ENCODE measurements around the gene TRPM6.
A peak's percentile ranks its signal among the peaks of the same experiment; 100 is the strongest.
"Not testable (repeated sequence)": the region's sequence is repeated elsewhere in the genome, so short reads cannot be mapped to it uniquely, and the experiment has no call there.

The TRPM6 gene

DNA sequence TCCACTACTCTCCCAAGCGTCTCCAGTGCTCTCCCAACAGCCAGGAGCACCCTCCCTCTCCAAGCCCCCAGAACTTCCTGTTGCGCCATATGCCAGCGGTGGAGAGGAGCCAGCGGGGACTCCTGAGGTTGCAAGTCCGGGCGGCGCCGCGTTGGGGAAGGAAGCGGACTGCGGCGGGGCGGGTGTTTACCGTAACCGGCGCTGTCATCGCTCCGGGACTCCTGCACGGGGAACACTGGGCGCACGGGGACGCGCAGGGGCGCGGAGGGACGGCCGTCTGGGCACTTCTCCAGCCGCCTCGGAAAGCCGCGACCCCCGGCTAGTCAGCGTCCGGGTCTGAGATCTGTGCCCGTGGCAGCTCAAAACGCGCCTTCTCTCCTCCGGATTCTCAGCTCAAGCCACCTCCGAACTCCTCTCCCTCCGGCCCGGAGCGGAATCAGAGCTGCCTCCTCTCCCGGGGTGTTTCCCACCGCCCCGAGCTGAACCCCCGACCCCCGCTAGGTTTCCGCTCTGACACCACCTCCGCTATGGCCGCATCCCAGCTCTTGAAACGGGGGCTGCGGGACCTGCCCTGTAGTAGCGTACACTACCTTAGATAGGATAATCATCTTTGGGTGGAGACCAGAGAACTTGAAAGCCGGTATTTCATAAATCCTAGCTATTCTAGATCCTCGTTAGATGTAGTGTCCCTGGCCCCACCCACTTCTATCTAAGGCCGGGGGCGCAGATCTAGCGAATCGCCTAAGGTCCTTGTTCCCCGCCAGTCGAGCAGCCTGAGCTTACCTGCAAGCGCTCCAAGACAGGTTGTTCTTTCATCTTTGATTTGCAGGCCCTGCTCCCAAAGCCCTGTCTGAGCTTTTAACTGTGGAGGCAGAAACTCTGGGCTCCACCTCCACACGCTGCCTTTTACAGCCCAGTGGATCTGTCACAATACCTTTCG is at the start of gene TRPM6:
TRPM6 (minus strand) TSS at position 881 of the 940 bp plus-strand sequence; CDS start at position 816, 65 bp downstream.
- DNase-seq = peak; percentile 30

DNA sequence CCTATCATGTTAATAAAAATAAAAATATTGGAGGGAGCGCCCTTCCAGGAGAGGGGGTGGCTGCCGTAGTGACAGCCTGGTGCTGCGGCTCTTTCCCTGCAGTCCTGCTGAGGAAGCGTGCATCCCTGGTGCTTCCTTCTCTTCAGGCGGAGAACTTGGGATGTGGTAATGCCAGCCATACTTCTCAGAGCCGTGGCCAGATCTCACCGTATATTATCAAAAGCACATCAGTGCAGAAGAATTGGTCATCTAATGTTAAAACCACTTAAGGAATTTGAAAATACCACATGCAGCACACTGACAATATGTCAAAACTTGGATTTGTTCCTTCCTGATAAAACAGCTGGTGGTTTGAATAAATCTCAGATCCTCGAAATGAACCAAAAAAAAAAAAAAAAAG is 47.3 kb upstream of the TRPM6 start:
- DNase-seq = no peak

DNA sequence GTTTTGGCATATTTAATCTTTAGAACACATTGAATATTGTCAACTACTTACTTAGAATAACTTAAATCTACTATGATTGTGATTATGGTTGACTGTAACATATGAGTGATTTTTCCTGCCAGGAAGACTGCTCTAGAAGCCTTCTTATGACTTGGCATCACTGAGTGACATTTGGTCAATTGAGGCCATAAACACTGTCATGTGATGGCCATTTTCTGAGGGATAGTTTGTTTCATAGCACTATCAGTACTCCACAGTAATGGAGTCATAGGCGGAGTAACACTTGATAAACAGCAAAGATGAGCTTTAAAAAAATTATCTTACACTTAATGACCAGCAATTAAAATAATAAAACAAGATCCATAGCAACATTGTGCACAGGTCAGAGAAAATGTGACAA is 34.0 kb upstream of the TRPM6 start:
- no peak for DNase-seq

- no peak for DNase-seq
Measured at GRCh38 chr9:74920944-74921626, 33.4 kb upstream of the TRPM6 start.

GRCh38 chr9:74910036-74910435 is 22.3 kb upstream of the TRPM6 start:
- DNase-seq = no peak

DNA sequence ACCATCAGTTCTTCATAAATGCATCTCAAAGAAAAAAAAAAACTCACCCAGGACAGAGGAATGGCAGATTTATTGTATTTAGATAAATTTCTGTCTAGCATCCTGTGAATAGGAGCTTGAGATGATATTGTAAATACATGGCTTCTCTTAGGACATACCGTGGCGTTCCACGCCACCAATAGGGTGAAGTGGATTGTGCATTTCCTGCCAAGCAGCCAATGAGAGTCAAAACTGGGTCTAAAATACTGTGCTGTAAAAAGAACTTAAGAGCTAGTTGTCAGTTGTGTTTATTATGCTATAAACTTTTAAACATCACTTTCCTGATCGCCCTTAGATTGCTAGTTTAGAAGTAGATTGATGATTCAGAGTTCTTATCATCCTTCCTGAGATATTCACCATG is 20.9 kb upstream of the TRPM6 start:
- no peak for DNase-seq

- DNase-seq = no peak
Measured at GRCh38 chr9:74907085-74907484, 19.4 kb upstream of the TRPM6 start.

GRCh38 chr9:74901001-74901400 is 13.3 kb upstream of the TRPM6 start:
- DNase-seq = no peak

DNA sequence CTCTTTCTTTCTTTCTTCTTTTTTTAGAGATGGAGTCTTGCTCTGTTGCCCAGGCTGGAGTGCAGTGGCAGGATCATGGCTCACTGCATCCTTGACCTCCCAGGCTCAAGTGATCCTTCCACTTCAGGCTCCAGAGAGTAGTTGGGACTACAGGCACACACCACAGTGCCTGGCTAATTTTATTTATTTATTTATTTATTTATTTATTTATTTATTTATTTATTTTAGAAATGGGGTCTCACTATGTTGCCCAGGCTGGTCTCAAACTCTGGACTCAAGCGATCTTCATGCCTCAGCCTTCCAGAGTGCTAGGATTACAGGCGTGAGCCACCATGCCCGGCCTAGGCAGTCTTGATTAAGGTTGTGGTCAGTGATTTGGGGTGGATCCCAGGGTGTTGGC is 728 bp upstream of the TRPM6 start:
- DNase-seq = not testable (repeated sequence)

GRCh38 chr9:74887981-74888370 is 255 bp upstream of the TRPM6 start:
- no peak for DNase-seq

- DNase-seq = no peak
Measured at GRCh38 chr9:74876382-74876949, 11.3 kb downstream of the TRPM6 start.

DNA sequence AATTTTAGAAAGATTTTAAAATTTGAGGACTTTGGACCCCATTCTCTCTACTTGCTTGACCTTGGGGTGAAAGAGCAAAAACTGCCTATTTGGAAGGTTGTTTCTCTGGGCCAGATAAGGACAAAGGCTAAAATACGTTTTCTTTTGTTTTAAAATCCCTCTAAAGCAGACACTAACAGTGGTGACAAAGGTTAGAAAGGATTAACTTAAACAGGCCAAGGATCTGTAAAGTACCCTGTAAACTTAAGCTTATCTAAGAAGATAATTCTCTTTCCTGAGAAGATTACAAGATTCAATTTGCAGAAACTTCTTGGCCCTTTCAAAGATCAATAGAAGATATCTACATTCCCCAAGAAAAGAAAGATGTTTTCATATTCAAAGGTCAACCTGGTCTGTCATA is 12.1 kb downstream of the TRPM6 start:
- DNase-seq = no peak

- DNase-seq = no peak
Measured at GRCh38 chr9:74874220-74874619, 13.5 kb downstream of the TRPM6 start.

DNA sequence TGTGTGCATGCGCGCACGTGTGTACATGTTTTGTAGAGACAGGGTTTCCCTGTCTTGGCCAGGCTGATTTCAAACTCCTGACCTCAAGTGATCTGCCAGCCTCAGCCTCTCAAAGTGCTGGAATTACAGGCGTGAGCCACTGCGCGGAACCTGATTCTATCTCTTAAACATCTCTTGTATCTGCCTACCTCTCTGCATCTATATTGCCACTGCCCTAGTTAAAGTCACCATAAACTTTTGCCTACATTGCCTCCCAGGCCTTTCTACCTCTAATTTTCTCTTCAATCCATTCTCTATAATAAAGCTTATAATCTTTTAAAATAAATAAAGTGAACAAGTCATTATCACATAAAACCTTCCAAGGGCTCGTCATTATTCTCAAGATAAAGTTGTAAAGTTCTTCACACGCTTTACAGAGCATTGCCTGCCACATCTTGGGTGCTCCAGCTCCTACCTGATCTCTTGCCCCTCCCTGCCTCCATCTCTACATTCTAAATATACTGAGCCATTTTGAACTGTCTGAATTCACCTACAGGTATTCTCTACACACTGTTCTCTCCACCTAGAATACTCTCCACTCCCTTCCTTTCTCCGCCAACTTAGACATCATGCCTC is 15.0 kb downstream of the TRPM6 start:
- no peak for DNase-seq

- DNase-seq = no peak
Measured at GRCh38 chr9:74867483-74867882, 20.2 kb downstream of the TRPM6 start.

DNA sequence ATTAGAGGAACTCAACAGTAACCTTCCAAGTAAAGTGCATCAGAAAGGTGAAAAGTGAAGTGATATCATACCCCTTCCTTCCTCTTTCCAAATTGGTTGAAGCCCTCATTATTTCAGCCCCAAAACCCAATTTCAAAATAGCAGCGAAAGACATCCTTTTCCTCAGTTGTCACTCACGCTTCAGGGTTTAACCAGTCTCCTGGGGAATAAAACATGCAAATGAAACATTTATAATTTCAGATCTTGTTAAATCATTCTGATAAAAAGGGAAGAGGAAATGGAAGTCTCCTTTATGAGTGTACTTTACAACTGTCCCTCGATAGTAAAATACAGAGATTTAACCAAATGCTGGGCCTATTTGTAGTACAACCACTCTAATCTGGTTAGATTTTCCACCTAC is 22.5 kb downstream of the TRPM6 start:
- no peak for DNase-seq

- DNase-seq = no peak
Measured at GRCh38 chr9:74861773-74862474, 25.8 kb downstream of the TRPM6 start.

- no peak for DNase-seq
Measured at GRCh38 chr9:74861071-74861470, 26.6 kb downstream of the TRPM6 start.

DNA sequence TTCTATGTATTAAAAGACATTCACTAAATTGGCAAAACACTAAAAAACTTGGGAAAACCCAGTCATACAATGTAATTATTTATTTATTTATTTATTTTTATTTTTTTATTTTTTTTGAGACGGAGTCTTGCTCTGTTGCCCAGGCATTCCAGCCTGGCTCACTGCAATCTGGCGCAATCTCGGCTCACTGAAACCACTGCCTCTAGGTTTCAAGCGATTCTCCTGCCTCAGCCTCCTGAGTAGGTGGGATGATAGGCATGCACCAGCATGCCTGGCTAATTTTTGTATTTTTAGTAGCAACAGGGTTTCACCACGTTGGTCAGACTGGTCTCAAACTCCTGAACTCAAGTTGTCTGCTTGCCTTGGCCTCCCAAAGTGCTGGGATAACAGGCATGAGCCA is 27.5 kb downstream of the TRPM6 start:
- not testable (repeated sequence) for DNase-seq

DNA sequence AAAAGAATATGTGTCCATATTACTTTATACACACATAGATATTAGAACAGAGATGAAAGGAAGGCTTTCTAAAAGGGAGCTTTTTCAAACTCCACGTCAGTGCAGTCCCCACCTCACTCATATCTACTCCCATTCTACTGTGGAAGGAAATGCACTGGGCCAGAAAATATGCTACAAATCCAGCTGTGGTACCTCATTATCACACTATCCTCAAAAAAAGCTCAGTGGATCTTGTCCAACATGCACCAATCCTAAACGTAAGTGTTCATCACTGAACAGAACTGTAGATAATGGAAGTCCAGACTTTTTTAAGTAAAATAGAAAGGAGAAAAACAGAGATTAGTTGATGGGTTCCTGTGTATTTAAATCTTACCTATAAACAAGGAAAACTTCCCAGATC is 27.9 kb downstream of the TRPM6 start:
- DNase-seq = no peak

GRCh38 chr9:74858751-74859414 is 28.8 kb downstream of the TRPM6 start:
- no peak for DNase-seq

- DNase-seq = no peak
Measured at GRCh38 chr9:74856989-74857388, 30.7 kb downstream of the TRPM6 start.
